K562 (cell line): ENCODE results near the gene IGF2BP1. TPM values are rescaled to one million over a fixed set of nuclear protein-coding genes. Genes with fewer than 3 reads are reported as not detected.

Experiments used
- CREM ChIP-seq: IDR thresholded peaks from 2 replicates; pipeline ENCODE4 v1.6.1; 2014; ENCODE audit warnings: antibody characterized with exemption, low read depth
- FOXM1 ChIP-seq, 2 experiments: fragments of 450-650 bp in 1 of 2; sonication (generic) in 1 of 2; formaldehyde crosslinking in 1 of 2; IDR thresholded peaks; 2 replicates each; pipeline versions ENCODE4 v1.6.1 to v1.9.0; 2017 to 2022; ENCODE audit warnings: low read depth in 2 of 2, mild to moderate bottlenecking in 2 of 2, missing genetic modification reagents in 1 of 2, moderate library complexity in 1 of 2
- MBD2 ChIP-seq: sonication (generic); IDR thresholded peaks from 2 replicates; pipeline ENCODE4 v1.6.1; 2016; ENCODE audit warnings: low read depth, borderline replicate concordance
- MTA2 ChIP-seq: fragments of 450-650 bp; IDR thresholded peaks from 2 replicates; pipeline ENCODE4 v1.6.1; 2016; ENCODE audit warnings: low read depth
- NCOR1 ChIP-seq: fragments of 450-650 bp; IDR thresholded peaks from 2 replicates; pipeline ENCODE4 v1.6.1; 2016; ENCODE audit warnings: mild to moderate bottlenecking, moderate library complexity
- NFATC3 ChIP-seq: fragments of 450-650 bp; IDR thresholded peaks from 2 replicates; pipeline ENCODE4 v1.6.1; 2017; ENCODE audit warnings: mild to moderate bottlenecking
- RBM15 ChIP-seq: fragments of 200-400 bp; formaldehyde crosslinking; IDR thresholded peaks from 2 replicates; pipeline ENCODE4 v1.6.1; 2018; ENCODE audit warnings: mild to moderate bottlenecking, low read length, moderate library complexity; ENCODE audit not compliant: insufficient read depth
- STAT5A ChIP-seq: IDR thresholded peaks from 2 replicates; pipeline ENCODE4 v1.6.1; 2012; ENCODE audit warnings: low read length, inconsistent platforms, borderline replicate concordance
- ZKSCAN1 ChIP-seq: fragments of 150-350 bp; IDR thresholded peaks from 2 replicates; pipeline ENCODE4 v1.6.1; 2016; ENCODE audit warnings: low read depth, low read length
- ZNF75A ChIP-seq: fragments of 450-650 bp; formaldehyde crosslinking; IDR thresholded peaks from 2 replicates; pipeline ENCODE4 v1.4.0; 2020; ENCODE audit warnings: mild to moderate bottlenecking
- ZNF778 ChIP-seq: fragments of 450-650 bp; formaldehyde crosslinking; IDR thresholded peaks from 2 replicates; pipeline ENCODE4 v1.4.0; 2020; ENCODE audit warnings: mild to moderate bottlenecking, moderate library complexity
- polyA plus RNA-seq, 8 experiments: library from polyadenylated mRNA; depleted of rRNA in 4 of 8; stranded (reverse) in 5 of 8; unstranded in 3 of 8; fragments of >200 nt; fragmentation: Nextera tagmentation in 2 of 8; fragmentation: Illumina TruSeq in 1 of 8; extraction: Ambion mirVana in 2 of 8; extraction: Trizol in 1 of 8; gene quantifications; 2 replicates each; pipeline versions ENCODE4 v1.2.1 to v1.2.3, GENCODE V29; 2011 to 2014; ENCODE audit warnings: inconsistent platforms in 1 of 8, missing spikeins in 1 of 8
- total RNA-seq, 7 experiments: library from RNA; depleted of rRNA in 6 of 7; stranded (reverse); fragments of >200 nt in 6 of 7; fragmentation: Illumina TruSeq in 2 of 7; extraction: Trizol in 2 of 7; gene quantifications; 2 replicates each; pipeline versions ENCODE4 v1.2.1 to v1.2.3, GENCODE V29; 2011 to 2021; ENCODE audit warnings: low replicate concordance in 1 of 7
- TF ChIP-seq, protein P1 (sequence below): sonication (generic); formaldehyde crosslinking; IDR thresholded peaks from 2 replicates; pipeline ENCODE4 v1.8.1; 2023; ENCODE audit warnings: mild to moderate bottlenecking, missing genetic modification reagents
- TF ChIP-seq, protein P2 (sequence below): sonication (generic); formaldehyde crosslinking; IDR thresholded peaks from 2 replicates; pipeline ENCODE4 v1.8.0; 2022; ENCODE audit warnings: mild to moderate bottlenecking, missing genetic modification reagents
- TF ChIP-seq, protein P3 (sequence below), 3 experiments: fragments of 200-800 bp in 1 of 3; sonication (Bioruptor generic) in 1 of 3; sonication (generic) in 1 of 3; formaldehyde crosslinking in 1 of 3; IDR thresholded peaks; 2 replicates each; pipeline versions ENCODE4 v1.6.1 to v1.8.0; 2016 to 2022; ENCODE audit warnings: mild to moderate bottlenecking in 2 of 3, missing compliant biosample characterization in 2 of 3, missing genetic modification characterization in 2 of 3, missing genetic modification reagents in 1 of 3
- TF ChIP-seq, protein P4 (sequence below): fragments of 450-650 bp; IDR thresholded peaks from 2 replicates; pipeline ENCODE4 v1.6.1; 2016; ENCODE audit warnings: missing biosample characterization, missing genetic modification characterization
- TF ChIP-seq, protein P5 (sequence below): fragments of 250-450 bp; sonication (Bioruptor Pico); IDR thresholded peaks from 2 replicates; pipeline ENCODE4 v1.8.0; 2021; ENCODE audit warnings: borderline replicate concordance, mild to moderate bottlenecking, moderate library complexity; ENCODE audit not compliant: poor library complexity, severe bottlenecking

Gene IGF2BP1
- total and polyA plus RNA-seq, 9 of the 15 experiments (the other 6 are each of a cell fraction or from before 2014, with no cell fraction given): 13.0 to 318 (median 53.6) TPM

DNA sequence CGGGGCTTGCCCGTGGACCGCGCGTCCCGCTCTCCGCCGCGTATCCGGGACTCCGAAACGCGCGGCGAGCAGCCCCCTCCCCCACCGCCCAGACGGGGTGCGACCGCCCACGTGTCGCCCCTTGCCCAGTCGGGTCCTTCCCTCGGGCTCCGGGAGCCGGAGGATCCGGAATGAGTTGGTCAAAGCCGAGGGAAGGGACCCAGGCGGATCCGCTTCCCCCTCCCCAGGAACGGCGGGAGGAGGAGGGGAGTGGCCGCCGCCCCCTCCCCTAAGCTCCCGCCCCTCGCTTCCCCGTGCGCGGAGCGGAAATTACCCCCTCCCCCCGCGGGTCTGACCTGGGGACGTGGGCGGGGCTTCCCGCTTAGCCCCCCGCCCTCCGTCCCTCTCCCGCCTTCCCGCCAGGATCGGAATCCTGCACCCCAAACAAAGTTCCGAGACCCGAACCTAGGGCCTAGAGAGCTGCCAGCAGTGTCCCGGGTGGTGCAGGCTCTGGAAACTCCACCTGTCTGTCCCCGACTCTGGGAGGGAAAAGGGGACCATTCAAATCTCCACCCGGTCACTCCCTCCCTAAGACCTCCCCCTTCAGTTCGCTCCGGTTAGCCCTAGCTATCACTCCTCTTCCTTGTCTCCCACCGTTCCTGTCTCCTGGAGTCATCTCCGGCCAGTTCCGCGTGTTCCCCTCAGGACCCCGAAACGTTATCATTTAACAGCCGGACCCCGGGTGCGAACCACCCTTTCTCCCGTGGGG is 1.0 kb upstream of the IGF2BP1 start (continued):
- TF ChIP-seq, protein P1, sequence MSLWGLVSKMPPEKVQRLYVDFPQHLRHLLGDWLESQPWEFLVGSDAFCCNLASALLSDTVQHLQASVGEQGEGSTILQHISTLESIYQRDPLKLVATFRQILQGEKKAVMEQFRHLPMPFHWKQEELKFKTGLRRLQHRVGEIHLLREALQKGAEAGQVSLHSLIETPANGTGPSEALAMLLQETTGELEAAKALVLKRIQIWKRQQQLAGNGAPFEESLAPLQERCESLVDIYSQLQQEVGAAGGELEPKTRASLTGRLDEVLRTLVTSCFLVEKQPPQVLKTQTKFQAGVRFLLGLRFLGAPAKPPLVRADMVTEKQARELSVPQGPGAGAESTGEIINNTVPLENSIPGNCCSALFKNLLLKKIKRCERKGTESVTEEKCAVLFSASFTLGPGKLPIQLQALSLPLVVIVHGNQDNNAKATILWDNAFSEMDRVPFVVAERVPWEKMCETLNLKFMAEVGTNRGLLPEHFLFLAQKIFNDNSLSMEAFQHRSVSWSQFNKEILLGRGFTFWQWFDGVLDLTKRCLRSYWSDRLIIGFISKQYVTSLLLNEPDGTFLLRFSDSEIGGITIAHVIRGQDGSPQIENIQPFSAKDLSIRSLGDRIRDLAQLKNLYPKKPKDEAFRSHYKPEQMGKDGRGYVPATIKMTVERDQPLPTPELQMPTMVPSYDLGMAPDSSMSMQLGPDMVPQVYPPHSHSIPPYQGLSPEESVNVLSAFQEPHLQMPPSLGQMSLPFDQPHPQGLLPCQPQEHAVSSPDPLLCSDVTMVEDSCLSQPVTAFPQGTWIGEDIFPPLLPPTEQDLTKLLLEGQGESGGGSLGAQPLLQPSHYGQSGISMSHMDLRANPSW (CRISPR knock-in tag): 0 out of 2 replicates have a peak, but pooled peaks have one; percentile 59
- peak; percentile 60; the same call in 1 of the 2 replicates for TF ChIP-seq CREM
- TF ChIP-seq ZNF75A (CRISPR knock-in tag): no peak
- TF ChIP-seq RBM15: no peak
- no peak for TF ChIP-seq MTA2
- no peak for TF ChIP-seq ZNF778 (CRISPR knock-in tag)
- TF ChIP-seq NCOR1: peak; percentile 63
- TF ChIP-seq, protein P2, sequence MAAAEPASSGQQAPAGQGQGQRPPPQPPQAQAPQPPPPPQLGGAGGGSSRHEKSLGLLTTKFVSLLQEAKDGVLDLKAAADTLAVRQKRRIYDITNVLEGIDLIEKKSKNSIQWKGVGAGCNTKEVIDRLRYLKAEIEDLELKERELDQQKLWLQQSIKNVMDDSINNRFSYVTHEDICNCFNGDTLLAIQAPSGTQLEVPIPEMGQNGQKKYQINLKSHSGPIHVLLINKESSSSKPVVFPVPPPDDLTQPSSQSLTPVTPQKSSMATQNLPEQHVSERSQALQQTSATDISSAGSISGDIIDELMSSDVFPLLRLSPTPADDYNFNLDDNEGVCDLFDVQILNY (CRISPR knock-in tag): 0 out of 2 replicates have a peak, but pooled peaks have one; percentile 17
- TF ChIP-seq NFATC3: no peak
- TF ChIP-seq, protein P3, sequence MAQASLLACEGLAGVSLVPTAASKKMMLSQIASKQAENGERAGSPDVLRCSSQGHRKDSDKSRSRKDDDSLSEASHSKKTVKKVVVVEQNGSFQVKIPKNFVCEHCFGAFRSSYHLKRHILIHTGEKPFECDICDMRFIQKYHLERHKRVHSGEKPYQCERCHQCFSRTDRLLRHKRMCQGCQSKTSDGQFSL (CRISPR knock-in tag; IDR thresholded peaks at IDR 0.05): no peak; the same call in 1 of the 2 replicates
- TF ChIP-seq, protein P3 (tag; IDR thresholded peaks at IDR 0.05): no peak
- TF ChIP-seq, protein P4, sequence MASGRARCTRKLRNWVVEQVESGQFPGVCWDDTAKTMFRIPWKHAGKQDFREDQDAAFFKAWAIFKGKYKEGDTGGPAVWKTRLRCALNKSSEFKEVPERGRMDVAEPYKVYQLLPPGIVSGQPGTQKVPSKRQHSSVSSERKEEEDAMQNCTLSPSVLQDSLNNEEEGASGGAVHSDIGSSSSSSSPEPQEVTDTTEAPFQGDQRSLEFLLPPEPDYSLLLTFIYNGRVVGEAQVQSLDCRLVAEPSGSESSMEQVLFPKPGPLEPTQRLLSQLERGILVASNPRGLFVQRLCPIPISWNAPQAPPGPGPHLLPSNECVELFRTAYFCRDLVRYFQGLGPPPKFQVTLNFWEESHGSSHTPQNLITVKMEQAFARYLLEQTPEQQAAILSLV (tag): no peak
- TF ChIP-seq, protein P5, sequence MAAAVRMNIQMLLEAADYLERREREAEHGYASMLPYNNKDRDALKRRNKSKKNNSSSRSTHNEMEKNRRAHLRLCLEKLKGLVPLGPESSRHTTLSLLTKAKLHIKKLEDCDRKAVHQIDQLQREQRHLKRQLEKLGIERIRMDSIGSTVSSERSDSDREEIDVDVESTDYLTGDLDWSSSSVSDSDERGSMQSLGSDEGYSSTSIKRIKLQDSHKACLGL (CRISPR knock-in tag): peak; percentile 71
- TF ChIP-seq MBD2: peak; percentile 39; the same call in 1 of the 2 replicates
- TF ChIP-seq ZKSCAN1: no peak
- TF ChIP-seq FOXM1 (IDR thresholded peaks at IDR 0.05; ENCODE audit: low read depth): no peak
- TF ChIP-seq FOXM1 (CRISPR knock-in tag; IDR thresholded peaks at IDR 0.05; ENCODE audit: low read depth): peak; percentile 61; the same call in 1 of the 2 replicates
- no peak for TF ChIP-seq STAT5A
- TF ChIP-seq, all 486 proteins: peak for 135
